ENCODE data around the gene MAP2K1. TPM values are rescaled to one million over a fixed set of nuclear protein-coding genes. Genes with fewer than 3 reads are reported as not detected.

Gene MAP2K1
- total RNA-seq, 1 experiment from 2014 or later = 16.2 TPM

GRCh38 chr15:66505430-66505811 lies 118.7 kb downstream of the MAP2K1 start:
- DNase-seq (ENCODE audit: low read depth, low spot score) = no peak
- in situ Hi-C loops (cut with HindIII; ENCODE audit: low pct_unique_long_range_greater_than_20kb, low sequenced_read_pairs) = no loop called here

GRCh38 chr15:66505818-66506217 lies 119.1 kb downstream of the MAP2K1 start:
- in situ Hi-C loops (cut with HindIII; ENCODE audit: low pct_unique_long_range_greater_than_20kb, low sequenced_read_pairs) = no loop called here
- no peak for DNase-seq (ENCODE audit: low read depth, low spot score)

GRCh38 chr15:66508293-66508883 lies 121.7 kb downstream of the MAP2K1 start:
- no peak for DNase-seq (ENCODE audit: low read depth, low spot score)
- in situ Hi-C loops (cut with HindIII; ENCODE audit: low pct_unique_long_range_greater_than_20kb, low sequenced_read_pairs) = no loop called here

- DNase-seq (ENCODE audit: low read depth, low spot score) = no peak
- in situ Hi-C loops (cut with HindIII; ENCODE audit: low pct_unique_long_range_greater_than_20kb, low sequenced_read_pairs) = no loop called here
Measured at GRCh38 chr15:66514586-66514985, 127.9 kb downstream of the MAP2K1 start.

GRCh38 chr15:66515901-66516322 lies 129.2 kb downstream of the MAP2K1 start:
- in situ Hi-C loops (cut with HindIII; ENCODE audit: low pct_unique_long_range_greater_than_20kb, low sequenced_read_pairs) = no loop called here
- DNase-seq (ENCODE audit: low read depth, low spot score) = no peak

GRCh38 chr15:66523926-66524325 lies 137.2 kb downstream of the MAP2K1 start:
- in situ Hi-C loops (cut with HindIII; ENCODE audit: low pct_unique_long_range_greater_than_20kb, low sequenced_read_pairs) = no loop called here
- DNase-seq (ENCODE audit: low read depth, low spot score) = no peak

- no peak for DNase-seq (ENCODE audit: low read depth, low spot score)
- in situ Hi-C loops (cut with HindIII; ENCODE audit: low pct_unique_long_range_greater_than_20kb, low sequenced_read_pairs) = no loop called here
Measured at GRCh38 chr15:66524838-66525237, 138.1 kb downstream of the MAP2K1 start.

GRCh38 chr15:66535056-66535455 lies 148.3 kb downstream of the MAP2K1 start:
- in situ Hi-C loops (cut with HindIII; ENCODE audit: low pct_unique_long_range_greater_than_20kb, low sequenced_read_pairs) = no loop called here
- DNase-seq (ENCODE audit: low read depth, low spot score) = no peak

Small RNA genes lying within 50 kb of the gene (small RNA-seq; reads per million reads assigned to genes)
- gene ATP5MFP6 = 0 reads per million in 2 experiments
- 0 reads per million in 2 experiments for gene MIR4512
- gene RF00019 = 0 reads per million in 2 experiments
- 0 reads per million in 2 experiments for gene RF01159
- gene SCARNA14 = 2.8 to 11.2 reads per million in 2 experiments
- gene SNORD16 = 0 reads per million in 2 experiments
- gene SNORD18A = 0 reads per million in 2 experiments
- 0 reads per million in 2 experiments for gene SNORD18B
- gene SNORD18C = 0 reads per million in 2 experiments

Other genes starting within 250 kb of the MAP2K1 start
- 0.24 and 0.37 TPM in 2 replicates for gene MEGF11, start 133.2 kb upstream of the MAP2K1 start, total RNA-seq (2014; rRNA removed; shearing (Covaris generic))
- gene DIS3L, start 93.3 kb upstream of the MAP2K1 start, total RNA-seq (2014; rRNA removed; shearing (Covaris generic)) = 28.2 and 42.8 TPM in 2 replicates
- gene TIPIN, start 30.2 kb upstream of the MAP2K1 start, total RNA-seq (2014; rRNA removed; shearing (Covaris generic)) = 23.3 and 24.0 TPM in 2 replicates
- 60.5 and 60.7 TPM in 2 replicates for gene SNAPC5, start 110.8 kb downstream of the MAP2K1 start, total RNA-seq (2014; rRNA removed; shearing (Covaris generic))
- 7,059 and 7,927 TPM in 2 replicates for gene RPL4, start 117.9 kb downstream of the MAP2K1 start, total RNA-seq (2014; rRNA removed; shearing (Covaris generic))
- 18.7 and 25.5 TPM in 2 replicates for gene ZWILCH, start 118.4 kb downstream of the MAP2K1 start, total RNA-seq (2014; rRNA removed; shearing (Covaris generic))
- 0.21 and 0.40 TPM in 2 replicates for gene LCTL, start 179.1 kb downstream of the MAP2K1 start, total RNA-seq (2014; rRNA removed; shearing (Covaris generic))